KMS-11 (cell line): ENCODE data around the gene NRIP2.
A peak's percentile ranks its signal among the peaks of the same experiment; 100 is the strongest.

ENCODE experiments used
- H2AFZ ChIP-seq: fragments of 200-600 bp; sonication (generic); 2 replicates; pipeline ENCODE4 v1.6.1; 2016; ENCODE audit warnings: antibody characterized with exemption, mixed run types, low read depth
- H3K27ac ChIP-seq: fragments of 200-600 bp; sonication (generic); 2 replicates; pipeline ENCODE4 v1.6.1; 2016; ENCODE audit warnings: mild to moderate bottlenecking, mixed run types
- H3K27me3 ChIP-seq: fragments of 200-600 bp; sonication (generic); 2 replicates; pipeline ENCODE4 v1.6.1; 2017; ENCODE audit warnings: mild to moderate bottlenecking, low read depth, mixed run types, moderate library complexity; ENCODE audit not compliant: insufficient read depth
- H3K36me3 ChIP-seq: fragments of 200-600 bp; sonication (generic); 2 replicates; pipeline ENCODE4 v1.6.1; 2017; ENCODE audit warnings: mild to moderate bottlenecking, mixed run types; ENCODE audit not compliant: insufficient read depth
- H3K4me1 ChIP-seq: fragments of 200-600 bp; sonication (generic); 2 replicates; pipeline ENCODE4 v1.6.1; 2016; ENCODE audit warnings: mild to moderate bottlenecking, low read depth, mixed run types; ENCODE audit not compliant: poor library complexity, severe bottlenecking
- H3K4me2 ChIP-seq: fragments of 200-600 bp; sonication (generic); 2 replicates; pipeline ENCODE4 v1.7.0; 2016; ENCODE audit warnings: mild to moderate bottlenecking, mixed run types
- H3K4me3 ChIP-seq: fragments of 200-600 bp; sonication (generic); IDR thresholded peaks from 2 replicates; pipeline ENCODE4 v1.6.1; 2017; ENCODE audit warnings: low read depth, low read length, mixed read lengths; ENCODE audit not compliant: insufficient read depth
- H3K79me2 ChIP-seq: fragments of 200-600 bp; sonication (generic); 2 replicates; pipeline ENCODE4 v1.6.1; 2016; ENCODE audit warnings: low read depth, mixed run types; ENCODE audit not compliant: insufficient read depth
- H3K9ac ChIP-seq: fragments of 200-600 bp; sonication (generic); 2 replicates; pipeline ENCODE4 v1.6.1; 2016; ENCODE audit warnings: mild to moderate bottlenecking, mixed run types
- H4K20me1 ChIP-seq: fragments of 200-600 bp; sonication (generic); 2 replicates; pipeline ENCODE4 v1.6.1; 2016; ENCODE audit warnings: mild to moderate bottlenecking, mixed run types; ENCODE audit not compliant: insufficient read depth
- CTCF ChIP-seq: fragments of 200-600 bp; sonication (generic); conservative IDR thresholded peaks from 2 replicates; pipeline ENCODE4 v1.6.1; 2017; ENCODE audit warnings: low read depth, mild to moderate bottlenecking, antibody characterized with exemption, low read length, moderate library complexity, mixed read lengths

NRIP2 gene

GRCh38 chr12:2820432-2820831 is 14.4 kb downstream of the NRIP2 start:
- Histone ChIP-seq H3K79me2 (no peaks in the 10 kb centered on the region), H3K4me3 (no peak overlapping the region), H3K4me2 (no peak overlapping the region), H3K36me3 (no peaks in the 10 kb centered on the region), H3K4me1 (no peaks in the 10 kb centered on the region), H2AFZ (no peak overlapping the region), H3K9ac (no peak overlapping the region), H4K20me1 (no peaks in the 10 kb centered on the region), H3K27me3 (no peaks in the 10 kb centered on the region), H3K27ac (no peak overlapping the region)
- TF ChIP-seq CTCF: no peak

GRCh38 chr12:2819810-2820209 is 15.0 kb downstream of the NRIP2 start:
- H4K20me1 ChIP-seq: no peaks in the 10 kb centered on the region
- no peak overlapping the region for H3K27ac ChIP-seq
- H3K79me2 ChIP-seq: no peaks in the 10 kb centered on the region
- H3K36me3 ChIP-seq: no peaks in the 10 kb centered on the region
- H3K9ac ChIP-seq: no peak overlapping the region
- TF ChIP-seq CTCF: no peak
- H3K4me2 ChIP-seq: no peak overlapping the region
- no peaks in the 10 kb centered on the region for H3K27me3 ChIP-seq
- H3K4me3 ChIP-seq: no peak overlapping the region
- no peak overlapping the region for H2AFZ ChIP-seq
- H3K4me1 ChIP-seq: no peaks in the 10 kb centered on the region

- peak overlapping the region; percentile 84; the same call in 1 of the 2 replicates for H2AFZ ChIP-seq
- peaks cover 16% of the 10 kb centered on the region for H3K4me1 ChIP-seq
Measured at GRCh38 chr12:2813214-2814185, 21.3 kb downstream of the NRIP2 start.

More at GRCh38 chr12:2813214-2814185, 21.3 kb downstream of the NRIP2 start:
- no peak overlapping the region for H3K4me3 ChIP-seq
- H3K27me3 ChIP-seq: no peaks in the 10 kb centered on the region
- no peaks in the 10 kb centered on the region for H3K36me3 ChIP-seq
- peaks cover 17% of the 10 kb centered on the region; the same call in 1 of the 2 replicates for H3K79me2 ChIP-seq
- H4K20me1 ChIP-seq: no peaks in the 10 kb centered on the region
- peak; percentile 76 for TF ChIP-seq CTCF
- peak overlapping the region; percentile 91 for H3K4me2 ChIP-seq
- H3K9ac ChIP-seq: peak overlapping the region; percentile 96
- H3K27ac ChIP-seq: peak overlapping the region; percentile 92
